ENCODE measurements around the gene POFUT1.

POFUT1 gene

DNA sequence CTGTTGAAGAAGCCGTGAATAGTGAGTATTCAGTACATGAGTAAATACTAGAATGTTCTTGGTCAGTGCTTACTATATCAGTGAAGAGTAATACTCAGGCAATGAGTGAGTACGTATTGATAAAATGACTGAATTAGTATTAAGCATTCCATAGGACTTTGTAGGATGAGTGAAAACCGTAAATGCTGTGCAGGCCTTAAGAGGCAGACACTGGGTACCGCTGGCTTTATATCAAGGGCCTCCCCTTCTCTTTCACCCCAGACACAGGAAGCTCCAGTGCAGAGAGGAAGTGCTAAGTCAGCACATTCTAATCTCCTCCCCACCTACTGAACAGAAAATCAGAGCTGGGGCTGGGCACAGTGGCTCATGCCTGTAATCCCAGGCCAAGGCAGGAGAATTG lies 24.2 kb downstream of the POFUT1 start:
- Histone ChIP-seq H3K36me3 (ENCODE audit: control insufficient read depth in 1 of 2, insufficient read depth in 2 of 2, low read depth in 1 of 2, low read length in 2 of 2) (peaks cover 75 to 90% of the 10 kb centered on the region in 2 experiments), H3K79me1 (replicated peaks; ENCODE audit: low read length, poor library complexity, severe bottlenecking) (peaks cover 18% of the 10 kb centered on the region), H3K23ac (ENCODE audit: low read length in 2 of 2) (no peak overlapping the region), H3K9me3 (ENCODE audit: control insufficient read depth, low read length) (no peaks in the 10 kb centered on the region), H3K14ac (ENCODE audit: low read length in 2 of 2) (no peak overlapping the region), H3K4me2 (ENCODE audit: low read length, poor library complexity, severe bottlenecking) (no peak overlapping the region), H3K9ac (ENCODE audit: low read length) (no peak overlapping the region), H2BK5ac (ENCODE audit: low read depth, low read length, poor library complexity, severe bottlenecking) (no peak overlapping the region), H3K27me3 (ENCODE audit: control insufficient read depth in 1 of 2, insufficient read depth in 1 of 2, low read length in 2 of 2) (no peaks in the 10 kb centered on the region), H3K18ac (ENCODE audit: low read depth in 1 of 2, low read length in 2 of 2) (no peak overlapping the region), H2BK12ac (ENCODE audit: low read length in 2 of 2) (no peak overlapping the region), H4K91ac (ENCODE audit: low read length) (no peak overlapping the region), H2BK120ac (ENCODE audit: low read depth, low read length) (no peak overlapping the region), H2BK15ac (ENCODE audit: low read depth, poor library complexity, severe bottlenecking) (no peak overlapping the region), H3K4me3 (ENCODE audit: insufficient read depth in 1 of 2, low read depth in 1 of 2, low read length in 2 of 2) (no peak overlapping the region), H3K4me1 (ENCODE audit: control insufficient read depth, insufficient read depth, low read depth, low read length) (no peaks in the 10 kb centered on the region), H3K27ac (ENCODE audit: low read length, poor library complexity, severe bottlenecking) (no peak overlapping the region), H2AFZ (ENCODE audit: low read depth, low read length) (no peak overlapping the region), H2AK5ac (ENCODE audit: low read length, severe bottlenecking) (no peak overlapping the region), H3K4ac (ENCODE audit: low read depth in 1 of 2, low read length in 2 of 2) (no peak overlapping the region), H4K8ac (ENCODE audit: low read length) (no peak overlapping the region)
- WGBS = 88% methylated on average over 4 of the region's 4 CpGs
- DNase-seq = no peak

DNA sequence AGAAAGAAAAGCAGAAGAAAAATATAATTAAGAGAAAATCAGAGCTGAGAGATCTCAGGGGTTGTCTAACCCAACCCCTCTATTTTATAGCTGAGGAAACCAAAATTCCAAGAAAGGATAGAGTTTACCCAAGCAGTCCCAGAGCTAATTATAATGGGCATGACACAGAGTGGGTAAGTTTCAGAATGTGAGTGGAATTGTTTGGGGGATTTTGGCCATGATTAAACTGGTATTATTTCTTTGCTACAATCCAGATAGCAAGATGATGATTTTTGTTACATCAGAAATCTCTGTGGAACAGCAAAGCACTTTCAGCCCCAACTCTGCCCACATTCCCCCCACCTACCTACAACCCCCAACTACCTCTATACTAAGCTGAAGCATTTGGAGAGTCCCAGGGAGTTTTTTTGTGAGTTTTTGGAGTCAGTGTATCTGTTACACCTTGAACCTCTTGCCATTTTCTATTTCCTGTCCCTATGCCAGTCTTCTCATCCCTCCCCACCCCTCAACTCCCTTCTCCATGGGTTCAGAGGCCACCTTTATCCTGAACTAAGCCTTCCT lies 24.7 kb downstream of the POFUT1 start:
- H3K14ac ChIP-seq (ENCODE audit: low read length in 2 of 2) = no peak overlapping the region
- no peaks in the 10 kb centered on the region for H3K4me1 ChIP-seq (ENCODE audit: control insufficient read depth, insufficient read depth, low read depth, low read length)
- H3K27me3 ChIP-seq (ENCODE audit: control insufficient read depth in 1 of 2, insufficient read depth in 1 of 2, low read length in 2 of 2) = no peaks in the 10 kb centered on the region
- H3K4me3 ChIP-seq (ENCODE audit: insufficient read depth in 1 of 2, low read depth in 1 of 2, low read length in 2 of 2) = no peak overlapping the region
- H3K79me1 ChIP-seq (replicated peaks; ENCODE audit: low read length, poor library complexity, severe bottlenecking) = peaks cover 15% of the 10 kb centered on the region
- no peak overlapping the region for H2BK5ac ChIP-seq (ENCODE audit: low read depth, low read length, poor library complexity, severe bottlenecking)
- no peak overlapping the region for H4K8ac ChIP-seq (ENCODE audit: low read length)
- no peak overlapping the region for H4K91ac ChIP-seq (ENCODE audit: low read length)
- H3K9me3 ChIP-seq (ENCODE audit: control insufficient read depth, low read length) = no peaks in the 10 kb centered on the region
- H3K18ac ChIP-seq (ENCODE audit: low read depth in 1 of 2, low read length in 2 of 2) = no peak overlapping the region
- H3K23ac ChIP-seq (ENCODE audit: low read length in 2 of 2) = no peak overlapping the region
- H3K4me2 ChIP-seq (ENCODE audit: low read length, poor library complexity, severe bottlenecking) = no peak overlapping the region
- H3K36me3 ChIP-seq (ENCODE audit: control insufficient read depth in 1 of 2, insufficient read depth in 2 of 2, low read depth in 1 of 2, low read length in 2 of 2) = peaks cover 73 to 91% of the 10 kb centered on the region in 2 experiments
- DNase-seq = no peak
- H3K27ac ChIP-seq (ENCODE audit: low read length, poor library complexity, severe bottlenecking) = no peak overlapping the region
- no peak overlapping the region for H3K4ac ChIP-seq (ENCODE audit: low read depth in 1 of 2, low read length in 2 of 2)
- H2AFZ ChIP-seq (ENCODE audit: low read depth, low read length) = no peak overlapping the region
- H2BK12ac ChIP-seq (ENCODE audit: low read length in 2 of 2) = no peak overlapping the region
- H3K9ac ChIP-seq (ENCODE audit: low read length) = no peak overlapping the region
- no peak overlapping the region for H2BK15ac ChIP-seq (ENCODE audit: low read depth, poor library complexity, severe bottlenecking)
- no peak overlapping the region for H2BK120ac ChIP-seq (ENCODE audit: low read depth, low read length)
- no peak overlapping the region for H2AK5ac ChIP-seq (ENCODE audit: low read length, severe bottlenecking)

- Histone ChIP-seq H3K9ac (ENCODE audit: low read length) (no peak overlapping the region), H2BK15ac (ENCODE audit: low read depth, poor library complexity, severe bottlenecking) (no peak overlapping the region), H3K4ac (ENCODE audit: low read depth in 1 of 2, low read length in 2 of 2) (no peak overlapping the region), H2BK12ac (ENCODE audit: low read length in 2 of 2) (no peak overlapping the region), H3K14ac (ENCODE audit: low read length in 2 of 2) (no peak overlapping the region), H2AK5ac (ENCODE audit: low read length, severe bottlenecking) (no peak overlapping the region), H3K4me3 (ENCODE audit: insufficient read depth in 1 of 2, low read depth in 1 of 2, low read length in 2 of 2) (no peak overlapping the region), H3K27me3 (ENCODE audit: control insufficient read depth in 1 of 2, insufficient read depth in 1 of 2, low read length in 2 of 2) (no peaks in the 10 kb centered on the region), H3K27ac (ENCODE audit: low read length, poor library complexity, severe bottlenecking) (no peak overlapping the region), H3K18ac (ENCODE audit: low read depth in 1 of 2, low read length in 2 of 2) (no peak overlapping the region), H3K4me2 (ENCODE audit: low read length, poor library complexity, severe bottlenecking) (no peak overlapping the region), H4K91ac (ENCODE audit: low read length) (no peak overlapping the region), H4K8ac (ENCODE audit: low read length) (no peak overlapping the region), H2BK120ac (ENCODE audit: low read depth, low read length) (no peak overlapping the region), H3K4me1 (ENCODE audit: control insufficient read depth, insufficient read depth, low read depth, low read length) (no peaks in the 10 kb centered on the region), H3K36me3 (ENCODE audit: control insufficient read depth in 1 of 2, insufficient read depth in 2 of 2, low read depth in 1 of 2, low read length in 2 of 2) (peaks cover 66 to 83% of the 10 kb centered on the region in 2 experiments), H2AFZ (ENCODE audit: low read depth, low read length) (no peak overlapping the region), H3K79me1 (replicated peaks; ENCODE audit: low read length, poor library complexity, severe bottlenecking) (peaks cover 15% of the 10 kb centered on the region), H3K9me3 (ENCODE audit: control insufficient read depth, low read length) (no peaks in the 10 kb centered on the region), H3K23ac (ENCODE audit: low read length in 2 of 2) (no peak overlapping the region), H2BK5ac (ENCODE audit: low read depth, low read length, poor library complexity, severe bottlenecking) (no peak overlapping the region)
- 97% methylated on average over 9 of the region's 9 CpGs for WGBS
- no peak for DNase-seq
These were observed 25.6 kb downstream of the POFUT1 start for GRCh38 chr20:32233286-32233685.

- no peak overlapping the region for H2BK15ac ChIP-seq (ENCODE audit: low read depth, poor library complexity, severe bottlenecking)
- no peak overlapping the region for H3K23ac ChIP-seq (ENCODE audit: low read length in 2 of 2)
- no peak overlapping the region for H3K18ac ChIP-seq (ENCODE audit: low read depth in 1 of 2, low read length in 2 of 2)
- H3K4ac ChIP-seq (ENCODE audit: low read depth in 1 of 2, low read length in 2 of 2) = no peak overlapping the region
- H4K8ac ChIP-seq (ENCODE audit: low read length) = no peak overlapping the region
- no peak overlapping the region for H2AK5ac ChIP-seq (ENCODE audit: low read length, severe bottlenecking)
- H3K9me3 ChIP-seq (ENCODE audit: control insufficient read depth, low read length) = no peaks in the 10 kb centered on the region
- no peak overlapping the region for H2BK5ac ChIP-seq (ENCODE audit: low read depth, low read length, poor library complexity, severe bottlenecking)
- no peak for DNase-seq
- WGBS = 98% methylated on average over 13 of the region's 13 CpGs
- no peaks in the 10 kb centered on the region for H3K27me3 ChIP-seq (ENCODE audit: control insufficient read depth in 1 of 2, insufficient read depth in 1 of 2, low read length in 2 of 2)
- peaks cover 63 to 73% of the 10 kb centered on the region in 2 experiments for H3K36me3 ChIP-seq (ENCODE audit: control insufficient read depth in 1 of 2, insufficient read depth in 2 of 2, low read depth in 1 of 2, low read length in 2 of 2)
- H2BK12ac ChIP-seq (ENCODE audit: low read length in 2 of 2) = no peak overlapping the region
- H2AFZ ChIP-seq (ENCODE audit: low read depth, low read length) = no peak overlapping the region
- peaks cover 15% of the 10 kb centered on the region for H3K79me1 ChIP-seq (replicated peaks; ENCODE audit: low read length, poor library complexity, severe bottlenecking)
- H3K4me1 ChIP-seq (ENCODE audit: control insufficient read depth, insufficient read depth, low read depth, low read length) = peaks cover 1% of the 10 kb centered on the region
- H2BK120ac ChIP-seq (ENCODE audit: low read depth, low read length) = no peak overlapping the region
- H3K9ac ChIP-seq (ENCODE audit: low read length) = no peak overlapping the region
- H4K91ac ChIP-seq (ENCODE audit: low read length) = no peak overlapping the region
- H3K4me3 ChIP-seq (ENCODE audit: insufficient read depth in 1 of 2, low read depth in 1 of 2, low read length in 2 of 2) = no peak overlapping the region
- no peak overlapping the region for H3K4me2 ChIP-seq (ENCODE audit: low read length, poor library complexity, severe bottlenecking)
- H3K27ac ChIP-seq (ENCODE audit: low read length, poor library complexity, severe bottlenecking) = no peak overlapping the region
- H3K14ac ChIP-seq (ENCODE audit: low read length in 2 of 2) = no peak overlapping the region
These were observed 26.6 kb downstream of the POFUT1 start for GRCh38 chr20:32234135-32234808.
